Measurements from ENCODE around the gene LCTL. TPM values are rescaled to one million over a fixed set of nuclear protein-coding genes. Genes with fewer than 3 reads are reported as not detected.

LCTL gene
- polyA plus RNA-seq, 3 donors = not detected

DNA sequence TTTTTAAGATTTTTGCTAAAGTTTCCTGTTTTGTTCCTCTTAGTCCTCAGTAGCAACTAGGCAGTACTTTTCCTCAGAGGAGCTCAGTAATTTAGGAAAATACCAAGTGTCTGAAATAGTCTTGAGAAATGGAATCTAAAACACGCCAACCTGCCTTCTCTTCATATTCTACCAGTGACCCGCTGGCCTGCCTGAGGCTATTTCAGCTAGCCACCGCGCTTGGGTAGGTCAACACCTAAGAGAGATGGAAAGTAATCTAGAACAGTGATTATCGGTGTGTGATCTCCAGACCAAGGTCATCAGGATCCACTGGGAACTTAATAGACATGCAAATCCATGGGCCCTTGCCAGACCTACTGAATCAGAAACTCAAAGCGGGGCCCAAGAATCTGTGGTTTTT, 7.5 kb downstream of the LCTL start:
- TF ChIP-seq, protein P1, sequence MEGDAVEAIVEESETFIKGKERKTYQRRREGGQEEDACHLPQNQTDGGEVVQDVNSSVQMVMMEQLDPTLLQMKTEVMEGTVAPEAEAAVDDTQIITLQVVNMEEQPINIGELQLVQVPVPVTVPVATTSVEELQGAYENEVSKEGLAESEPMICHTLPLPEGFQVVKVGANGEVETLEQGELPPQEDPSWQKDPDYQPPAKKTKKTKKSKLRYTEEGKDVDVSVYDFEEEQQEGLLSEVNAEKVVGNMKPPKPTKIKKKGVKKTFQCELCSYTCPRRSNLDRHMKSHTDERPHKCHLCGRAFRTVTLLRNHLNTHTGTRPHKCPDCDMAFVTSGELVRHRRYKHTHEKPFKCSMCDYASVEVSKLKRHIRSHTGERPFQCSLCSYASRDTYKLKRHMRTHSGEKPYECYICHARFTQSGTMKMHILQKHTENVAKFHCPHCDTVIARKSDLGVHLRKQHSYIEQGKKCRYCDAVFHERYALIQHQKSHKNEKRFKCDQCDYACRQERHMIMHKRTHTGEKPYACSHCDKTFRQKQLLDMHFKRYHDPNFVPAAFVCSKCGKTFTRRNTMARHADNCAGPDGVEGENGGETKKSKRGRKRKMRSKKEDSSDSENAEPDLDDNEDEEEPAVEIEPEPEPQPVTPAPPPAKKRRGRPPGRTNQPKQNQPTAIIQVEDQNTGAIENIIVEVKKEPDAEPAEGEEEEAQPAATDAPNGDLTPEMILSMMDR (IDR thresholded peaks at IDR 0.05) = no peak
- no peak for DNase-seq
- Mint-ChIP-seq H3K27me3 (ENCODE audit: low read depth in 3 of 3) (peaks cover 0 to 4% (median 3%) of the 10 kb centered on the region in 3 donors), H3K4me3 (no peak overlapping the region), H3K27ac (no peak overlapping the region), H3K4me1 (no peaks in the 10 kb centered on the region), H3K36me3 (peaks cover 3 to 4% of the 10 kb centered on the region in 2 donors), H3K9me3 (peaks cover 0 to 11% (median 2%) of the 10 kb centered on the region in 7 donors)
- Histone ChIP-seq H3K79me2 (ENCODE audit: insufficient read depth, low read length) (no peaks in the 10 kb centered on the region), H3K36me3 (replicated peaks in 1 of 2; ENCODE audit: control insufficient read depth in 1 of 2, insufficient read depth in 2 of 2, low read length in 2 of 2) (no peaks in the 10 kb centered on the region), H3K4me2 (replicated peaks; ENCODE audit: extremely low read depth, low read length, poor library complexity, severe bottlenecking) (no peak overlapping the region), H2AFZ (ENCODE audit: insufficient read depth, low read depth, low read length, poor library complexity, severe bottlenecking) (no peak overlapping the region), H4K20me1 (ENCODE audit: insufficient read depth, low read length) (no peaks in the 10 kb centered on the region), H3K9me3 (replicated peaks in 1 of 2; ENCODE audit: control insufficient read depth in 1 of 2, insufficient read depth in 1 of 2, low read length in 2 of 2) (no peaks in the 10 kb centered on the region), H3K4me3 (replicated peaks in 1 of 3; ENCODE audit: low read depth in 2 of 3, low read length in 3 of 3) (no peak overlapping the region), H3K27me3 (ENCODE audit: control insufficient read depth in 2 of 2, insufficient read depth in 2 of 2, low read length in 2 of 2) (no peaks in the 10 kb centered on the region), H3K27ac (ENCODE audit: low read depth in 1 of 2, low read length in 2 of 2) (no peak overlapping the region), H3K4me1 (ENCODE audit: control insufficient read depth in 1 of 2, insufficient read depth in 2 of 2, low read length in 2 of 2) (no peaks in the 10 kb centered on the region), H3K9ac (ENCODE audit: insufficient read depth, low read length, poor library complexity, severe bottlenecking) (no peak overlapping the region)
- 100% methylated on average over 1 of the region's 6 CpGs for WGBS (ENCODE audit: insufficient coverage)
- intact Hi-C loops (cut with micrococcal nuclease) = no loop called here

- no peak overlapping the region for H3K4me3 Mint-ChIP-seq
- Histone ChIP-seq H3K27ac (ENCODE audit: low read depth in 1 of 2, low read length in 2 of 2) (no peak overlapping the region), H3K79me2 (ENCODE audit: insufficient read depth, low read length) (no peaks in the 10 kb centered on the region), H4K20me1 (ENCODE audit: insufficient read depth, low read length) (no peaks in the 10 kb centered on the region), H3K4me2 (replicated peaks; ENCODE audit: extremely low read depth, low read length, poor library complexity, severe bottlenecking) (no peak overlapping the region), H3K4me1 (ENCODE audit: control insufficient read depth in 1 of 2, insufficient read depth in 2 of 2, low read length in 2 of 2) (no peaks in the 10 kb centered on the region), H3K4me3 (replicated peaks in 1 of 3; ENCODE audit: low read depth in 2 of 3, low read length in 3 of 3) (no peak overlapping the region), H2AFZ (ENCODE audit: insufficient read depth, low read depth, low read length, poor library complexity, severe bottlenecking) (no peak overlapping the region), H3K9me3 (replicated peaks in 1 of 2; ENCODE audit: control insufficient read depth in 1 of 2, insufficient read depth in 1 of 2, low read length in 2 of 2) (no peaks in the 10 kb centered on the region), H3K27me3 (ENCODE audit: control insufficient read depth in 2 of 2, insufficient read depth in 2 of 2, low read length in 2 of 2) (no peaks in the 10 kb centered on the region), H3K9ac (ENCODE audit: insufficient read depth, low read length, poor library complexity, severe bottlenecking) (no peak overlapping the region), H3K36me3 (replicated peaks in 1 of 2; ENCODE audit: control insufficient read depth in 1 of 2, insufficient read depth in 2 of 2, low read length in 2 of 2) (no peaks in the 10 kb centered on the region)
- no peaks in the 10 kb centered on the region for H3K4me1 Mint-ChIP-seq
- intact Hi-C loops (cut with micrococcal nuclease) = no loop called here
- no peak for DNase-seq
- H3K9me3 Mint-ChIP-seq = peaks cover 0 to 11% (median 2%) of the 10 kb centered on the region in 7 donors
- TF ChIP-seq, protein P1 (IDR thresholded peaks at IDR 0.05) = no peak
- H3K36me3 Mint-ChIP-seq = peaks cover 6 to 15% of the 10 kb centered on the region in 2 donors
- H3K27me3 Mint-ChIP-seq (ENCODE audit: low read depth in 3 of 3) = peaks cover 0 to 3% (median 2%) of the 10 kb centered on the region in 3 donors
- no peak overlapping the region for H3K27ac Mint-ChIP-seq
These were observed 10.1 kb downstream of the LCTL start for GRCh38 chr15:66555685-66556084.

Data from CD14-positive monocyte (primary cell).